Measurements from ENCODE around the gene FIGNL2. TPM values are rescaled to one million over a fixed set of nuclear protein-coding genes. Genes with fewer than 3 reads are reported as not detected.

The FIGNL2 gene
- total and polyA plus RNA-seq, 9 of the 15 experiments (the other 6 are each of a cell fraction or from before 2014, with no cell fraction given) = 0.01 TPM; not detected in 8

GRCh38 chr12:51819736-51820525 is 28.6 kb downstream of the FIGNL2 start:
- peaks cover 17 to 74% of the 10 kb centered on the region in 2 experiments; a peak in 4 of 5 replicates for H3K27me3 ChIP-seq (ENCODE audit: control insufficient read depth in 2 of 2, insufficient read depth in 2 of 2, low read length in 2 of 2)
- TF ChIP-seq CHAMP1 (IDR thresholded peaks at IDR 0.05) (no peak), SNAPC5 (CRISPR knock-in tag; IDR thresholded peaks at IDR 0.05) (no peak), DIDO1 (tag; IDR thresholded peaks at IDR 0.05; ENCODE audit: low read depth) (no peak), KAT2B (IDR thresholded peaks at IDR 0.05; ENCODE audit: low read depth, low read length) (no peak), NR4A1 (CRISPR knock-in tag; IDR thresholded peaks at IDR 0.05) (no peak), NR4A1 (tag; IDR thresholded peaks at IDR 0.05) (no peak), CLOCK (CRISPR knock-in tag; IDR thresholded peaks at IDR 0.05; ENCODE audit: borderline replicate concordance) (no peak), TFE3 (CRISPR knock-in tag; IDR thresholded peaks at IDR 0.05) (no peak), U2AF1 (optimal IDR thresholded peaks at IDR 0.05; ENCODE audit: low read depth, low read length) (no peak), ZNF324 (CRISPR knock-in tag; IDR thresholded peaks at IDR 0.05) (no peak), ZNF586 (CRISPR knock-in tag; conservative IDR thresholded peaks at IDR 0.05) (no peak), SREBF2 (CRISPR knock-in tag; IDR thresholded peaks at IDR 0.05) (no peak)
- DNase-seq (ENCODE audit: extremely low read depth in 1 of 4, low spot score in 3 of 4) (no peak), ATAC-seq (no peak), FAIRE-seq (no peak)
- H2AFZ ChIP-seq (ENCODE audit: low read depth, low read length) = no peak overlapping the region
- intact Hi-C loops (cut with micrococcal nuclease) = loop anchor here (5.0 to 10.0 kb wide), 3 partner anchors 57 to 398 kb away; partner anchors contain the start of gene SLC4A8
- H3K4me3 ChIP-seq = no peak overlapping the region
- H3K27ac ChIP-seq (ENCODE audit: extremely low read depth, low read depth, low read length) = no peak overlapping the region
- no peaks in the 10 kb centered on the region for H3K79me2 ChIP-seq (ENCODE audit: control insufficient read depth, insufficient read depth, low read length)
- POLR2A ChIA-PET = no interaction called here
- no TSS peak for BruUV-seq (replicated peaks)
- H3K4me2 ChIP-seq (ENCODE audit: insufficient read depth, low read length) = no peak overlapping the region
- WGBS (ENCODE audit: insufficient coverage, low coverage, missing lambda C conversion rate) = 9% methylated on average over 26 of the region's 32 CpGs
- no peaks in the 10 kb centered on the region for H3K36me3 ChIP-seq (ENCODE audit: control insufficient read depth, insufficient read depth, low read length)
- CTCF ChIA-PET (ENCODE audit: low intra/inter-chr PET ratio) = no interaction called here
- peaks cover 0 to 20% of the 10 kb centered on the region in 2 experiments; a peak in 2 of 5 replicates for H3K4me1 ChIP-seq (replicated peaks in 1 of 2; ENCODE audit: control insufficient read depth in 2 of 2, insufficient read depth in 2 of 2, low read length in 2 of 2)
- no peaks in the 10 kb centered on the region for H4K20me1 ChIP-seq (replicated peaks; ENCODE audit: control insufficient read depth, insufficient read depth, low read length)
- no peaks in the 10 kb centered on the region for H3K9me3 ChIP-seq (replicated peaks; ENCODE audit: control insufficient read depth, insufficient read depth, low read depth, low read length)
- H3K9ac ChIP-seq (ENCODE audit: insufficient read depth in 1 of 2, low read depth in 2 of 2, low read length in 2 of 2) = no peak overlapping the region
- in situ Hi-C loops (cut with MboI) = no loop called here
- H3K9me1 ChIP-seq (ENCODE audit: control insufficient read depth, insufficient read depth, low read length) = no peaks in the 10 kb centered on the region

All from K562 (cell line).